GM12865 (cell line): ENCODE data around the gene IDH1.

Experiments used
- DNase-seq: peaks from one replicate; pipeline ENCODE4 v3.0.0; 2010; ENCODE audit warnings: low read depth
- H3K4me3 ChIP-seq: 2 replicates; pipeline ENCODE4 v1.5.1; 2011; ENCODE audit warnings: mild to moderate bottlenecking, low read depth, low read length, control low read depth
- CTCF ChIP-seq: IDR thresholded peaks from 2 replicates; pipeline ENCODE4 v1.5.1; 2011; ENCODE audit warnings: low read length, control low read depth, low read depth, inconsistent platforms; ENCODE audit not compliant: insufficient read depth; ENCODE audit errors: missing control alignments

IDH1 gene

GRCh38 chr2:208250388-208250787 lies 4.5 kb downstream of the IDH1 start:
- no peak for DNase-seq
- H3K4me3 ChIP-seq, result no peak overlapping the region
- TF ChIP-seq CTCF, result no peak

- TF ChIP-seq CTCF, result no peak
- no peak overlapping the region for H3K4me3 ChIP-seq
- no peak for DNase-seq
Observed at GRCh38 chr2:208249296-208249695, 5.6 kb downstream of the IDH1 start.

- no peak overlapping the region for H3K4me3 ChIP-seq
- no peak for DNase-seq
- TF ChIP-seq CTCF, result no peak
Observed at GRCh38 chr2:208248601-208249000, 6.3 kb downstream of the IDH1 start.

- TF ChIP-seq CTCF, result no peak
- no peak for DNase-seq
- no peak overlapping the region for H3K4me3 ChIP-seq
Observed at GRCh38 chr2:208245746-208246145, 9.1 kb downstream of the IDH1 start.

- DNase-seq, result no peak
- no peak overlapping the region for H3K4me3 ChIP-seq
- TF ChIP-seq CTCF, result no peak
Observed at GRCh38 chr2:208244422-208244821, 10.4 kb downstream of the IDH1 start.

GRCh38 chr2:208240619-208241209 lies 14.2 kb downstream of the IDH1 start:
- TF ChIP-seq CTCF, result no peak
- DNase-seq, result no peak
- H3K4me3 ChIP-seq, result no peak overlapping the region
